HepG2 (cell line): ENCODE data around the gene SCN8A.

Source experiments
- ARNTL ChIP-seq: sonication (generic); formaldehyde crosslinking; IDR thresholded peaks from 2 replicates; pipeline ENCODE4 v1.4.0; 2020; ENCODE audit warnings: mild to moderate bottlenecking, missing genetic modification reagents
- CBX1 ChIP-seq: IDR thresholded peaks from one replicate; pipeline ENCODE4 v1.6.1; 2016; ENCODE audit warnings: antibody characterized with exemption, low read depth
- CTCF ChIP-seq: sonication (generic); formaldehyde crosslinking; IDR thresholded peaks from 2 replicates; pipeline ENCODE4 v1.5.0; 2020; ENCODE audit warnings: mild to moderate bottlenecking, missing genetic modification reagents, moderate library complexity
- GPN1 ChIP-seq: sonication (generic); formaldehyde crosslinking; IDR thresholded peaks from 2 replicates; pipeline ENCODE4 v1.5.1; 2020; ENCODE audit warnings: missing genetic modification reagents, borderline replicate concordance
- PCBP1 ChIP-seq: fragments of 200-400 bp; formaldehyde crosslinking; IDR thresholded peaks from 2 replicates; pipeline ENCODE4 v1.6.1; 2017; ENCODE audit warnings: mild to moderate bottlenecking, low read depth, low read length, borderline replicate concordance
- ZNF777 ChIP-seq: sonication (generic); formaldehyde crosslinking; IDR thresholded peaks from 2 replicates; pipeline ENCODE4 v1.4.0; 2020; ENCODE audit warnings: missing genetic modification reagents
- ZSCAN25 ChIP-seq: sonication (generic); formaldehyde crosslinking; IDR thresholded peaks from 2 replicates; pipeline ENCODE4 v1.8.0; 2022; ENCODE audit warnings: mild to moderate bottlenecking, missing genetic modification reagents

DNA sequence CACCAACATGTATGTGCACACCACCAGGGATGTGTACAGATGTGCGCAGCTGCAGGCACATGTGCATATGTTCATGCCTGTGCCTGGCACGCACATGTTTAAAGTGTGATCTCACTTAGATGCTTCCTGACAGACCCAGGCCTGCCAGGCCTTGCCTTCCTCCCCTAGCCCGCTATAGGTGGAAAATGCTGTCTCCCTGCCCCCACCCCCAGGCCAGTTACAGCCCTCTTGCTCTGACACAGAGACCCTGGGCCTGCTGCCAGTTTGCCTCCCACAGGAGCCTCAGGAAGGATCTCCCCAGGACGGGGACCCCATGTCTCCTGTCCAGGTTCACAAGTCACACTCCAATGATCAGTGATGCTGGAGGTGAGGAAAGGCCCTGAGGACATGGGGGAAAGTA is 235.8 kb downstream of the SCN8A start:
- no peak for TF ChIP-seq CTCF (CRISPR knock-in tag)
- no peak for TF ChIP-seq ZNF777 (CRISPR knock-in tag)
- no peak for TF ChIP-seq PCBP1
- no peak for TF ChIP-seq GPN1 (CRISPR knock-in tag)
- no peak for TF ChIP-seq ARNTL (CRISPR knock-in tag)
- TF ChIP-seq CBX1, result no peak
- no peak for TF ChIP-seq ZSCAN25 (CRISPR knock-in tag)
